Stimulated activated naive CD8-positive, alpha-beta T cell treated with anti-CD3 and anti-CD28 coated beads, Interleukin-15, Interleukin-2, amounts not matched to agents 100 ng/mL and 50 ng/mL, for 24 hours (primary cell): ENCODE measurements around the gene NLGN2.

Source experiments
- H3K27ac Mint-ChIP-seq: one replicate; pipeline ENCODE4 v1.8.0; 2021; ENCODE audit warnings: mild to moderate bottlenecking, mixed read lengths
- H3K27me3 Mint-ChIP-seq: one replicate; pipeline ENCODE4 v1.8.0; 2021; ENCODE audit warnings: mixed read lengths
- H3K36me3 Mint-ChIP-seq: one replicate; pipeline ENCODE4 v1.8.0; 2021; ENCODE audit warnings: low read depth, mixed read lengths
- H3K4me1 Mint-ChIP-seq: one replicate; pipeline ENCODE4 v1.8.0; 2021; ENCODE audit warnings: low read depth, mixed read lengths
- H3K4me3 Mint-ChIP-seq: one replicate; pipeline ENCODE4 v1.8.0; 2021; ENCODE audit warnings: mild to moderate bottlenecking, mixed read lengths
- H3K9me3 Mint-ChIP-seq: one replicate; pipeline ENCODE4 v1.8.0; 2021; ENCODE audit warnings: mixed read lengths

The NLGN2 gene

GRCh38 chr17:7417056-7417655 lies 9.5 kb downstream of the NLGN2 start:
- no peaks in the 10 kb centered on the region for H3K4me1 Mint-ChIP-seq
- no peaks in the 10 kb centered on the region for H3K36me3 Mint-ChIP-seq
- H3K4me3 Mint-ChIP-seq = no peak overlapping the region
- no peaks in the 10 kb centered on the region for H3K9me3 Mint-ChIP-seq
- H3K27ac Mint-ChIP-seq = no peak overlapping the region
- H3K27me3 Mint-ChIP-seq = no peaks in the 10 kb centered on the region

GRCh38 chr17:7418472-7419152 lies 11.0 kb downstream of the NLGN2 start:
- Mint-ChIP-seq H3K4me3 (no peak overlapping the region), H3K4me1 (no peaks in the 10 kb centered on the region), H3K27me3 (no peaks in the 10 kb centered on the region), H3K9me3 (no peaks in the 10 kb centered on the region), H3K36me3 (no peaks in the 10 kb centered on the region), H3K27ac (no peak overlapping the region)

GRCh38 chr17:7419819-7420610 lies 12.4 kb downstream of the NLGN2 start, which contains the start of gene SPEM1:
TSS of gene SPEM1 (plus strand) at chr17:7420324. CDS start at chr17:7420385, 61 bp downstream.
- H3K4me1 Mint-ChIP-seq = no peaks in the 10 kb centered on the region
- no peak within 1 kb of the TSS for H3K4me3 Mint-ChIP-seq
- H3K27ac Mint-ChIP-seq = no peak within 1 kb of the TSS
- no peaks in the 10 kb centered on the region for H3K36me3 Mint-ChIP-seq
- no peaks in the 10 kb centered on the region for H3K9me3 Mint-ChIP-seq
- no peaks in the 10 kb centered on the region for H3K27me3 Mint-ChIP-seq

GRCh38 chr17:7421186-7421585 lies 13.5 kb downstream of the NLGN2 start:
- Mint-ChIP-seq H3K9me3 (no peaks in the 10 kb centered on the region), H3K4me1 (no peaks in the 10 kb centered on the region), H3K4me3 (no peak overlapping the region), H3K27ac (no peak overlapping the region), H3K36me3 (no peaks in the 10 kb centered on the region), H3K27me3 (no peaks in the 10 kb centered on the region)

DNA sequence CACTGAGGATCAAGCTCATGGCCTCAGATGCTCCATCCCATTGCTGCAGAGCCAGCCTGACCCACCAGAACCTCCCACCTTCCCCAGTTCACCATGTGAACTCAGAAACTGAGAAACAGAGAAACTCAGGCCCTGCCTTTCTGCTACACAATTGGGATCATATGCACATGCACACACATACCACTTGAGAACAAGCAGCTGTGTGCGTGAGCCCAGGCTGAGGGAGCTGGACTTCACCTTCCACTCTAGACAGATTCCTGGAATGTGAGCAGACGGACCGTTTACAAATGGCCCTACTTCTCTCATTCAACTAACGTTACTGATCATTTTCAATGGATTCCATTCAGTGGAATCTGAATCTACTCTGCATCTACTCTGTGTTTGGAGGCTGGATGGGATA lies 16.0 kb downstream of the NLGN2 start:
- H3K27ac Mint-ChIP-seq = no peak overlapping the region
- H3K27me3 Mint-ChIP-seq = no peaks in the 10 kb centered on the region
- H3K36me3 Mint-ChIP-seq = no peaks in the 10 kb centered on the region
- H3K9me3 Mint-ChIP-seq = no peaks in the 10 kb centered on the region
- no peak overlapping the region for H3K4me3 Mint-ChIP-seq
- no peaks in the 10 kb centered on the region for H3K4me1 Mint-ChIP-seq

GRCh38 chr17:7425316-7425715 lies 17.7 kb downstream of the NLGN2 start, which contains the start of gene SPEM2:
TSS of gene SPEM2 (plus strand) at chr17:7425616. CDS start at chr17:7425689, 73 bp downstream.
- no peaks in the 10 kb centered on the region for H3K9me3 Mint-ChIP-seq
- H3K4me1 Mint-ChIP-seq = no peaks in the 10 kb centered on the region
- H3K27me3 Mint-ChIP-seq = no peaks in the 10 kb centered on the region
- peak within 1 kb of the TSS; percentile 0 for H3K27ac Mint-ChIP-seq
- no peaks in the 10 kb centered on the region for H3K36me3 Mint-ChIP-seq
- no peak within 1 kb of the TSS for H3K4me3 Mint-ChIP-seq

DNA sequence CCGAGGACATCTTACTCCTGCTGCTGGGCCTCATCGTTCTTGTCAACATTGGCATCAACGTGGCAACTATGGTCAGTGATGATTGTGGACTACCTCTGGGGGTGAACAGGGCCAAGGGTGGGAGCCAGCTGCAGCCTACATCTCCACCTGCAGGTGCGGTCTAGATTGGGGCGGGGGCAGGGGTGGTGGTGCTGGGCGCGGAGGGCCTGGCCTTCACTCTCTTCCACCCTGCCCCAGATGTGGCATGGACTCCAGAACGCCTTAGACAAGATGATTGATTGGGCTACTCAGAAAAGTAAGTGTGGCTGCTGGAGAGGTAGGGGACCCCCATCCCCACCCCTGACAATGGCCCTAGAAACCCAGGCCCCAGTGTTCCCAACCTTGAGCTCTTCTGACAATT lies 18.1 kb downstream of the NLGN2 start:
- H3K4me1 Mint-ChIP-seq = no peaks in the 10 kb centered on the region
- no peaks in the 10 kb centered on the region for H3K36me3 Mint-ChIP-seq
- H3K27me3 Mint-ChIP-seq = no peaks in the 10 kb centered on the region
- no peak overlapping the region for H3K27ac Mint-ChIP-seq
- no peaks in the 10 kb centered on the region for H3K9me3 Mint-ChIP-seq
- H3K4me3 Mint-ChIP-seq = no peak overlapping the region

GRCh38 chr17:7426203-7426863 lies 18.7 kb downstream of the NLGN2 start:
- Mint-ChIP-seq H3K4me1 (no peaks in the 10 kb centered on the region), H3K4me3 (no peak overlapping the region), H3K9me3 (no peaks in the 10 kb centered on the region), H3K27me3 (no peaks in the 10 kb centered on the region), H3K36me3 (no peaks in the 10 kb centered on the region), H3K27ac (no peak overlapping the region)

GRCh38 chr17:7426896-7427489 lies 19.3 kb downstream of the NLGN2 start:
- Mint-ChIP-seq H3K27me3 (no peaks in the 10 kb centered on the region), H3K36me3 (no peaks in the 10 kb centered on the region), H3K9me3 (no peaks in the 10 kb centered on the region), H3K4me1 (no peaks in the 10 kb centered on the region), H3K27ac (no peak overlapping the region), H3K4me3 (no peak overlapping the region)

GRCh38 chr17:7427549-7427948 lies 19.9 kb downstream of the NLGN2 start:
- H3K4me3 Mint-ChIP-seq = no peak overlapping the region
- H3K27me3 Mint-ChIP-seq = no peaks in the 10 kb centered on the region
- H3K9me3 Mint-ChIP-seq = no peaks in the 10 kb centered on the region
- no peak overlapping the region for H3K27ac Mint-ChIP-seq
- no peaks in the 10 kb centered on the region for H3K36me3 Mint-ChIP-seq
- no peaks in the 10 kb centered on the region for H3K4me1 Mint-ChIP-seq

GRCh38 chr17:7428557-7428956 lies 20.9 kb downstream of the NLGN2 start, which contains the start of gene SPEM3:
TSS of gene SPEM3 (plus strand) at chr17:7428857. CDS start at chr17:7428903, 46 bp downstream.
- H3K4me1 Mint-ChIP-seq = no peaks in the 10 kb centered on the region
- H3K27ac Mint-ChIP-seq = no peak within 1 kb of the TSS
- H3K36me3 Mint-ChIP-seq = no peaks in the 10 kb centered on the region
- no peaks in the 10 kb centered on the region for H3K27me3 Mint-ChIP-seq
- H3K4me3 Mint-ChIP-seq = no peak within 1 kb of the TSS
- H3K9me3 Mint-ChIP-seq = no peaks in the 10 kb centered on the region

DNA sequence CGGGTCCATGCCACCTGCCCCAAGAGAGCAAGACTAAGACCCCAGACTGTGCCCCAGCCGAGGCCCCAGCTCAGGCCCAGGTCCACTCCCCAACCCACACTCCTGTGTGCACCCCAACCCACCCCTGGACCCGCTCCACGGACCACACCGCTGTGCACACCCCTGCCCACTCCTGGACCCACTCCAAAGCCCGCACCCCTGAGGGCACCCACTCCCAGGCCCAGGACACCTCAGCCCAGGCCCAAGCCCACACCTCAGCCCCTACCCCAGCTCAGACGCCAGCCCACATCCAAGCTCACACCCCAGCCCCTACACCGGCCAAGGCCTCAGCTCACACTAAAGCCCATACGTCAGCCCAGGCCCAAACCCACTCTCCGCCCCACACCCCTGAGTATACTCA lies 22.1 kb downstream of the NLGN2 start:
- H3K9me3 Mint-ChIP-seq = no peaks in the 10 kb centered on the region
- H3K36me3 Mint-ChIP-seq = no peaks in the 10 kb centered on the region
- no peak overlapping the region for H3K4me3 Mint-ChIP-seq
- H3K4me1 Mint-ChIP-seq = no peaks in the 10 kb centered on the region
- no peaks in the 10 kb centered on the region for H3K27me3 Mint-ChIP-seq
- H3K27ac Mint-ChIP-seq = no peak overlapping the region

DNA sequence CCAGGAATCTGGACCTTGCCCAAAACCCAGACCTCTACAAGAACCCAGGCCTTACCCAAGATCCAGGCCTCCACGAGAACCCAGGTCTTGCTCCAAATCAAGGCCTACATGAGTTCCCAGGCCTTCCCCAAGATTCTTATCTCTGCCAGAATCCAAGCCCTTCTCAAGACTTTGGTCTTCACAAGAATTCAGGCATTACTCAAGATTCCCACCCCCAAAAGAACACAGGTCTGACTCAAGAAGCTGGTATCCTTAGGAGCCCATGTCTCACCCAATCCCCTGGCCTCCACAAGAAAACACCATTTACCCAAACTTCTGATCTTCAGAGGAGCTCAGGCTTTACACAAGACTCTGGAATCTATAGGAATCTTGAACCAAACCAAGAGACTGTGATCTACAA lies 23.6 kb downstream of the NLGN2 start:
- no peaks in the 10 kb centered on the region for H3K9me3 Mint-ChIP-seq
- no peak overlapping the region for H3K27ac Mint-ChIP-seq
- H3K36me3 Mint-ChIP-seq = no peaks in the 10 kb centered on the region
- H3K4me1 Mint-ChIP-seq = peaks cover 11% of the 10 kb centered on the region
- no peaks in the 10 kb centered on the region for H3K27me3 Mint-ChIP-seq
- H3K4me3 Mint-ChIP-seq = no peak overlapping the region

- H3K27ac Mint-ChIP-seq = no peak overlapping the region
- no peaks in the 10 kb centered on the region for H3K27me3 Mint-ChIP-seq
- no peaks in the 10 kb centered on the region for H3K9me3 Mint-ChIP-seq
- H3K4me3 Mint-ChIP-seq = no peak overlapping the region
- no peaks in the 10 kb centered on the region for H3K36me3 Mint-ChIP-seq
- H3K4me1 Mint-ChIP-seq = peaks cover 19% of the 10 kb centered on the region
Measured at GRCh38 chr17:7432296-7432695, 24.7 kb downstream of the NLGN2 start.
